Fibroblast of skin of right biceps (primary cell): ENCODE measurements around the gene FHL3.
"Not testable (repeated sequence)": the region's sequence is repeated elsewhere in the genome, so short reads cannot be mapped to it uniquely, and the experiment has no call there.

ENCODE experiments used
- DNase-seq: peaks from one replicate; pipeline ENCODE4 v3.0.0-alpha.2; 2013

Gene FHL3

DNA sequence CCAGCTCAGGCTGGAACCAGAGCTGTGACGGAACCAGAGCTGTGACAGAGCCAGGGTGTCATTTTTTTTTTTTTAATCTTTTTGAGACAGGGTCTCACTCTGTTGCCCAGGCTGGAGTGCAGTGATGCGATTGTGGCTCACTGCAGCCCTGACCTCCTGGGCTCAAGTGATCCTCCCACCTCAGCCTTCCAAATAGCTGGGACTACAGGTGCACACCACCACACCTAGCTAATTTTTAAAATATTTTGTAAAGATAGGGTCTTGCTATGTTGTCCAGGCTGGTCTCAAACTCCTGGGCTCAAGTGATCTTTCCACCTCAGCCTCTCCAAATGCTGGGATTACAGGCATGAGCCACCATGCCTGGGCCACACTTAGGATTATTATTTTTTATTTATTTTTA is 27.7 kb upstream of the FHL3 start:
- not testable (repeated sequence) for DNase-seq

DNA sequence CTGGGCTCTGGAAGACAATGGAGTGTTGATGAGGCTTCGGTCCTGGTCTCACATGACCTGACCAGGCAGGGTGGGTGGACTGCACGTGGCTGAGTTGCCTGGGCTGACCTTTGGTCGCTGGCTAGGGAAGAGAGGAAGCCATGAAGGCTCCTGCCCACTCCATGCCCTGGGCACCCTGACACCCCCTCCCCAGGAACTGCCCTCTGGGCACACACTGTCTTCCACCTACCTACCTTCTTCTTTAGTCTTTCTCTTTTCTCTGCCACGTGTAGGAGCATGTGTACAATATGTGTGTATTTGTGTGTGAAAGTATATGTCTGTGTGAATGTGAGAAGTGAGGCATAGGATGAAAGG is 26.2 kb upstream of the FHL3 start:
- DNase-seq: no peak

DNA sequence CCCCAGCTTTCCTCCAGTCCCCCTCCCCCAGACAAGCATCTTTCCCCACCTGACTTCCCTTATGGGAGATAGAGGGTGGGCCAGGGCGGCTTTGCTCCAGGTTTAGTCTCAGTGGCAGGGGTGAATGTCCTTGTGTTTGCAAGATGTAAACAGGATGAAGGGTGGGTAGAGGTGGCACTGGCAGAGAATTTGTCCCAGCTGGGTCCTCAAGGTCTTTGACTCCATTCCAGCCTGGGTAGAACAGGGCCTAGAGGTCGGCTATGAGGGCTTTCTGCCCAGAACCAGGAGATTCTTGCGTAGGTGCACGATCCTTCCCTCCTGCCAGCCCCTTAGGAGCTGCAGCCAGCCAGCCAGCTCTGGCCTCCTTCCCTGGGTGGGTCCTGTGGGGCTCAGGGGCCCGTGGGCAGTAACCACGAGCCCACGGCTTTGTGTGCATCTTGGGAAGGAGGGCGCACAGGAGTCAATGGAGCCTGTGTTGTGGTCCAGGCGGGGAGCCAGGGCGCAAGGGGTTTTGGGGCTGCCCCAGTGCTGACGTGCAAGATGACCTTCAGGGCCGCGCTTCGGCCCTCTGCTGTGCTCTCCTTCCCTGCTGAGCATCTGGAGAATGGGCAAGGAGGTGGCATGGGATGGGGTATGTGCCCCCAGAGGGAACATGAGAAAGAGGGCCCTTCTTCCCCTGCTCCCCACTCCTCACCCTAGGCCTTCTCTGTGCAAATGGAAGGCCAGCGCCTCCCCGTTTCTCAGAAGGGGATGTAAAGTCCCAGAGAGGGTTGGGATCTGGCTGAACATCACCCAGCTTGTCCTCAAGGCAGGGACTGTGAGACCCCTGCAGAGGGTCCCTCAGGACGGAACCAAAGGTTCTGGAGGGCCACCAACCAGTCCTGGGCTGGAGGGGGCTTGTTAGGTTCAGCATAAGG is 25.5 kb upstream of the FHL3 start:
- no peak for DNase-seq

DNA sequence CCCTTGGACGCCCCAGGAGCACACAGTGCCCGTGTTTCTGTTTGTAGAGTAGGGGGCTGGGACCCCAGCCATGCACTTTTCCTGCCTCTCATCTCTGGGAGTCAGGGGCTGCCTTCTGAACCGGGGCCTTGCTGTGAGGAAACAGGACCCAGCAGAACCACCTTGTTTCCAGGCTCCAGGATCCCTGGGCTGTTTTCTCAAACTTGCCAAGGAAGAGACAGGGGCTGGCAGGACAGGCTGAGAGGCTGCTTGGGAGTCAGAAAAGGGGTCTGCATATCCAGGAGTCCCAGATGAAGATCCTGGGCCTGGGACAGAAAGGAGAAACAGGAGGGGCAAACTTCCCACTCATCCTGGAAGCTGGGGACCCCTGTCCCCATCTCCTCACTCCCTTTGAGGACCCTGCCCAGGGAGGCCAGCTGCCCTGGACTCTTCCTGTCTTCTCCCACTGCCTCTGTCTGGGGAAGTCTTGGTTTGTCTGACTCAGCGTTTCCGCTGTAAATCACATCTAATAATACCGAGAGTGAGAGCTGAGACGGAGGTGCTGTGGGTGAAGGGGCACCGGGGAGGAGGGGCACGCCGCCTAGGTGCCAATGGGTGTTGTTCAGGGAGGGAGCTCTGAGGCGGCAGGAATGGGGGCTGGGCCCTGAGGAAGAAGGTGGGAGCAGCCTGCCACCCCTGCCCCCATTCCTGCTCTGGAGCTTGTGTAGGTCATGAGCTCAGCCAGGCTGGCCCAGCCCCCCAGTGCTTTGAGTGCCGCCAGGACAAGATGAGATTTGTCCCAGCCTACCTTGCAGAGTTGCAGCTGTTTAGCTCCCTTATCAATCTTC is 24.6 kb upstream of the FHL3 start:
- peak; percentile 82 for DNase-seq

DNA sequence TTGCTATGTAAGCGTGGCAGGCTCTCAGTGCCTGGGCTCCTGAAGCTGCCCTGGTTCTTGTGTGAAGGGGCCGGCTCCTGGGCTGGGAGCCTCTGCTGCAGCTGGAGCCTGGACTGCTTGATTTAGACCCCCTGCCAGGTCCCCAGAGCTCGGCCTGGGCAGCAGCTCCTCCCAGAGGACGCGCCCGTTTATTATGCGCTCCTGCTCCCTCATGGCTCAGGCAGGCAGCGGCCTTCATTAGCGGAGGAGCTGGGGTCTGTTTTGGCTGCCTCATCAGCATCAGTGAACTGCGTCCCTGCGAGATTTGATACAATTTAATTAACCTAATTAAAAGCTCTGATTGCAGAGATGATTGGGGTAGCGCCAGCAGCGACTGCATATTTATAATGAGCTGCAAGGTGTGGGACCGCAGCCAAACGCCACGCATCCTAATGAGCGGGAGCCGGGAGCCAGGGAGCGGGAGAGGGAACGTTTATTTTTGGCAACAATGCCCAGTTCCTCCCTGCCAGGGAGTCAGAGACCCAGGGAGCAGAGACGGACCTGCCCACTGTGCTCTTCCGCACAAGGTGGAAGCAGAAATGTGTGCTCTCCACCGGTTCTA is 23.9 kb upstream of the FHL3 start:
- DNase-seq: no peak

DNA sequence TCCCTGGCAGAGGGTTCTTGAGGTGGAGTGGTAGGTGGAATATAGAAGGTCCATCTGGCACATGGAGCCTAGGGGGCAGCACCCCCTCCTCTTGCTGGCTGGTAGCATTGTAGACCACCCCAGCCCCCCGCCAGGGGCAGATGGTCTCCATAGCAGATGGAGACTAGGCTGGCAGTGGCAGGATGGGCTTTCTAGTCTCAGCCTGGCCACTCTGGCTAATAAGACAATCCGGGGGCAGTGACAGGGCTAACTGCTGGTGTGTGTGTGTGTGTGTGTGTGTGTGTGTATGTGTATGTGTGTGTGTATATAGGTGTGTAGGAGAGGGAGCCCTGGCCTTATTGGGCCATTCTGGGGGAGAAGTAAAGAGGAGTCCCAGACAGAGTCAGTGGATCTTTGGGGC is 23.4 kb upstream of the FHL3 start:
- DNase-seq: no peak

DNA sequence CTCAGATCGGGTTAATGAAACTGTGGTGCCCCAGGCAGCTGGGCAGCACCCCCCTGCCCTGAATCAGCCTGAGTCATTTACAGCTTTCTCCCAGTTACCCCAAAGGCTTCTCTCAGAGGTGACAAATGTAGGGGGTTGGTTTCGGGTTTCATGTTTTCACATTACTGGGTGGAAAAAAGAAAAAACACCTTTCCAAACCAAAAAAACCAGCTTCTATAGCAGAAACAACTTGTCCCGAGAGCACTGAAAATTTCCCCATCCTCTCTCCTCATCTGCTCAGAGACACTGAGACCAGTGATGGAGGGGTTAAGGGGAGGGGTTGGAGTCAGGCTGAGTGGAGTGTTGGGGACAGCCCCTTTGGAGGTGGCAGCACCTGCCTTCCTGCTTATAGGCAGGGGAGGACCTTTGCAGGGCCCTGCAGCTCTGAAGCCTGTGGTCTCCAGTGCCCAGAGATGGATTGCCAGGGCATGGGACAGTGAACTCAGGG is 22.8 kb upstream of the FHL3 start:
- no peak for DNase-seq

DNA sequence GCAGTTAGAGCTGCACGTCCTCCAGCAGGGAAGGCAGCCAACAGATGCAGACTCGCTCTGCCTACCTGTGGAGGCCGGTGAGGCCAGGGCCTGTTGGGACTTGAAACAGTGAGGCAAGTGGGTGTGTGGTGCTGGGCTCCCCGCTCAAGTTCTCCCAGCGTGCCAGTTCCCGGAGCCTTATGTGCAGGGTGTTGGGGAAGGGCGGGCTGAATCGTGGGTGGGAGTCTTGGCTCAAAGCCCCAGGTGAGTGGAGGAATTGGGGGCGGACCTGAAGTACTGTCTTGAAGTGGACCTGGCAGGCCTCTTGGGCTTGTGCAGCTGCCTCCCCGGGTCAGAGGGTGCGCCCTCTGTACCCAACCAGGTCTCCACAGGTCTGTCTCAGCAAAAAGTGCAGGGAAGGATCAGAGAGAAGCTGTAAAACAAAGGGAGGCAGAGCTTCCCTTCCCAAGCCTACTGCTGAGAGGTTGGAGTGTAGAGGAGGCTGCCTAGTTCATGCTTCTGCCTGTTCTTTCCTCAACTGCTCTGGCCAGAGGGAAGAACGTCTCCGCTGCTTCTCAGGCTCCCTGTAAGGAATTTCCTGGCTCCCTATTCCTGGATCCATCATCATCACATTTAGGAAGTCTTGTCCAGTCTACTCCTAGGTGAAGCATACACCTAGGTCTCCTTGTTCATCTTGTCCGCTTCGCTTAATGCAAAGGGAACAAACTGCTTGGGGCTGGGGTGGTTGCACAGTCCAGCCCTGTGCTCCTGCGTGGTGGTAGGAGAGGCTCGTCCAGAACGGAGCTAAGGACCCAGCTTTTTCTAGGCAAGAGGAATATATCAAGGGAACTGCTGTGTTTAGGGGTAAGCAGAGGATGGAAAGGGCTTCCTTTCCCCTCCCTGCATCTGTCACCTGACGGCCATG is 22.1 kb upstream of the FHL3 start:
- no peak for DNase-seq

DNA sequence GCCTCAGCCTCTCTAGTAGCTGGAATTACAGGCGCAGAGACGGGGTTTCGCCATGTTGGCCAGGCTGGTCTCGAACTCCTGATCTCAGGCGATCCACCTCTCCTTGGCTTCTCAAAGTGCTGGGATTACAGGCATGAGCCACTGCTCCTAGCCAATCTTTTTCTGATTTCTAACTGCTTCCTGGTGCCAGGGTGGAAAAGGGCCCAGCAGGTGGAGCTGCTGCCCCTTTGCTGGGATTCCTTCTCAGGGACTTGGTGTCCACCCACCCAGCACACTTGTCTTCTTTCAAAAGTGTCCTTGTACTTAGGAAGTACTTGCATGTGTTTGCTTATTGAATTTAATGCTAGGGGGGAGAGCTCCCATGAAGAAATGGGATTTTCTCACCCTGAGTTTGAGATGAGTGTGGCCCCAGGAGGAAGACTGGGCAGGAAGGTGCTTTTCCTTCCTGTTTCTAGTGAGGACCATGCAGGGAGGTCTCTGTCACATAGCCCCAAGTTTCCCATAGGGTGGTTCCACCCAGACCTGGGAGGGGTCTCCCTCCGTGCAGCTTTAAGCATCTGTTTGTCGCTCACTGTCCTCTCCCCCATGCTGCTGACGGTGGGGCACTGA is 21.4 kb upstream of the FHL3 start:
- DNase-seq: peak; percentile 60

DNA sequence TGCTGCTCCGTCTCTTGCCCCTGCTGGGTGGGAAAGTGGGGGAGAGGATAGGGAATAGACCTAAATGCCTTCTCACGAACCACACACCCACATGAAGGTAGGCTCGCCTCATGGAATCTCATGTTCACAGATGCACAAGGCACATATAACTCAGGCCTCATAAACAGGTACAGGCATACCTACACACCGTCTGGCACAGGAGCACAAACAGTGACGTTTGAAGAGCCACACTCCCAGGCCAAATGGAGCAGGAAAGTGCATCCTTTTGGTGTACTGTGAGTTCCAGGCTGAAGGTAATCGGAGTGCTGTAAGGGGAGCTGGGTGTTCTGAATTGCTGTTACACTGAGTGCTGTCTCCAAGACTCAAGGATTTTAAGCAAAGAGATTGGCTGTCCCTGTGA is 20.4 kb upstream of the FHL3 start:
- no peak for DNase-seq

DNA sequence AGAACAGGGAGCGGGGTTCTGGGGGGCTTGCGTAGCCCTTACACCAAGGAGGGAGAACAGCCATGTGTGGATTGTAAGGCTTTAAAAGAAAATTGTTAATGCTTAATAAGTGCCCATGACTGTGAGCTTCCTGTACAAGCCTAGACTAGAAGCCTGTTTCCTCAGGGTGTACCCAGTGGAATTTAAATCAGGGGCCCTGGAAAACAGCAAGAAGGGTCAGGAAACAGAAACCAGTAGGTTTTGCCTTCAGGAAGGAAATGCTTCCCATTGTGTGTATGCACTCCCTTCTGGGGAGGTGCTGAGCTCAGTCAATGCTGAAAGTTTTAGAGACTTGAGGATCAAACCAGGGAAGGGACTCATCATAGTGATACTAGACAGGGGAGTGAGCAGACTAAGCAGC is 19.9 kb upstream of the FHL3 start:
- no peak for DNase-seq

DNA sequence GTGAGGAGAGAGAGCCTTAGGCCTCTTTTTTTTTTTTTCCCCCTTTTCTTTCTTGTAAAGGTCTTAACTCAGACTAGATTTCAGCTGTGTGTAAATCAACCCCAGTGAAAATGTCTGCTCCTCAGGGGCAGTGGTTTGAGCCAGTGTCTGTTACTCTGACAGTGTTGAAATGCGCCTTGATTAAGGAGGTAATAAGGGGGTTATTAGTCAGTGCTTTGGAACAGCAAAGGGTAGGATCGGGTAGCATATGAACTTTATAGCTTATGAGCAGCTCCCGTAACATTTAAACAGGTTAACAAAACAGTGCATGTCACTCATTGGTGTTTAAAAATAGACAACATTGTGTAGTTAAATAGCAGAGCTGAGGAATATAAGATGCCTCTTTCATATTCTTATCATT is 17.5 kb upstream of the FHL3 start:
- no peak for DNase-seq

DNA sequence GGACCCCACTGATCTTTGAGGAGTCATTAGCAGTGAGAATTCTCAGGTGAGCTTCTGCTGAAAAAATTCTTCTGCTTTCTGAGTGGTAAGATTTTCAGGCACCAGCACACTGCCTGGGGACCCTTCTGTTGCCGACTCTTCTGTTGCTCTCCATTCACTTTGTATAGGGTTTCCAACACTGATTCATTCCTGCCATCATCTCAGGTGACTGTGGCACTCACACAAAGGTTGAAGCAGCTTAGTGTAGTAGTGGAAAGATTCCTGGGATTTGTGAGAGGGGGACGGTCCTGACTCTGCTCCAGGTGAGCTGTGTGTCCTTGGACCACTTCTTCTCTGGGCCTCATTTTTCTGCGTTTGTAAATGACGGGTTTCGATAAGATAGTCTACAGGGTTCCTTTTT is 16.7 kb upstream of the FHL3 start:
- DNase-seq: no peak

DNA sequence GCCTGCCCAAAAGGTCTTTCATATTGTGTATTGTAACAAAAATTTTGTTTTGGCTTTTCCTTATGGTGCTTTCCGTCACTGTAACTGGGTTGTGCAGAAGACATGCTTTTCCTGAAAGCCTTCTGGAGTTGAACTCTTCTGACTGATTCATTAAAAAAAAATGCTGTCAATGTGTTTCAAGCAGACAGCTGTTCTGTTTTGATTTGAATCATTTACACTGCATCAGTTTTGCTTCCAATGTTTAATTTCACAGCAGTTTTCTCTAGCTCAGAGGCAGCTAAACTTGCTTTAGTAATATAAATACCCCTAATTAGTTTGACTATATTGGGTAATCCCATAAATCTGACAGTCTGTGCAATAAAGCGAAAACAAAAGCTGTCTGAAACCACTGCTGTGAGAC is 15.1 kb upstream of the FHL3 start:
- no peak for DNase-seq

DNA sequence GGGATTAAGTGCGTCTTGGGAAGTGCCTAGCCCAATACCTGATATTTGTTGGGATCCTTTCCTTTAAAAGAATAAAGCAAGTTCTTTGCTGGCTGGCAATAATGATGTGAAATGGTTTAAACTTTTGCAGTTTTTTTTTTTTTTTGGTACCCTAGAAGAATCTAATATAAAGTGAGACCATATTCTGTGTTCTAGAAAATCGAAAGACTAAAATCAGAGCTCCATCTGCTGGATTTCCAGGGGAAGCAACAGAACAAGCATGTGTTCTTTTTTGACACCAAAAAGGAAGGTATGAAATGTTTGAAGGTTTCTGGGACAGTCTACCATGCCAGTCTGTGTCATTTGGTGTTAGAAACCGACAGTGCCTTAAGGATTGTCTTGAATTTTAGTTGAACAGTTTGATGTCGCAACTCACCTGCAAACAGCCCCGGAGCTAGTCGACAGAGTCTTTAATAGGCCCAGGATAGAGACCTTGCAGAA is 13.6 kb upstream of the FHL3 start:
- DNase-seq: no peak

DNA sequence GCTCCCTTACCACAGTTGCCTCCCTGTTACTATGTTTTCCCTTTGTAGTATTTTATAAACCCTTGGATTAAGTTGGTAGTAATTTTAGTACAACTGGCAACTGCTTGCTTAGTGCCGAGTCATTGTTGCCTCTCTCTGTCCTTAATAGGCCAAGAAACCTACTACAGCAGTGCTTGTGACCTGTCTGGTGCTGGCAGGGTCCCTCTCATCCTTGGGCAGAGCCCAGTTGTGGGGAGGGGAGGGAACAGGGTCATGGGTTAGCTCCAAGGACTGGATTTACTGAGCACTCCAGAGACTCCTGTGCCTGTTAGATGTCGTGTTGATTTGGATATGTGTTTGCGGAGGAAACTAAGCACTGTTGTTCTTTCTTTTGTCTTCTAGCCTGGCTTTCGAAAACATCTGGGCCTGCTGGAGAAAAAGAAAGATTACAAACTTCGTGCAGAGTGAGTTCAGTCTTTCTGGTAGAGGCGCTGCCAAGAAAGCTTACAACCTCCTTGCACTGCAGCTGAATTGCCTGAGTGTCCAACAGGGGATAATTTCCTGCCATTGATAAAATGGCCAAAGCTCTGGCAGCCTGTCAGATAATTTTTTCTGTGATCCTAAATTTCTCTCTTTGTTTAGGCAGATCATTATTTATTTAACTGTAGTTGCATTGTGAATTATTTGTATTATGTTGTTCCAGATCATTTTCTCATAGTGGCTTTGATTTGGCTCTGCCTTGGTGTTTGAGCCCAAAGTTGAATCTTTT is 10.8 kb upstream of the FHL3 start:
- no peak for DNase-seq

DNA sequence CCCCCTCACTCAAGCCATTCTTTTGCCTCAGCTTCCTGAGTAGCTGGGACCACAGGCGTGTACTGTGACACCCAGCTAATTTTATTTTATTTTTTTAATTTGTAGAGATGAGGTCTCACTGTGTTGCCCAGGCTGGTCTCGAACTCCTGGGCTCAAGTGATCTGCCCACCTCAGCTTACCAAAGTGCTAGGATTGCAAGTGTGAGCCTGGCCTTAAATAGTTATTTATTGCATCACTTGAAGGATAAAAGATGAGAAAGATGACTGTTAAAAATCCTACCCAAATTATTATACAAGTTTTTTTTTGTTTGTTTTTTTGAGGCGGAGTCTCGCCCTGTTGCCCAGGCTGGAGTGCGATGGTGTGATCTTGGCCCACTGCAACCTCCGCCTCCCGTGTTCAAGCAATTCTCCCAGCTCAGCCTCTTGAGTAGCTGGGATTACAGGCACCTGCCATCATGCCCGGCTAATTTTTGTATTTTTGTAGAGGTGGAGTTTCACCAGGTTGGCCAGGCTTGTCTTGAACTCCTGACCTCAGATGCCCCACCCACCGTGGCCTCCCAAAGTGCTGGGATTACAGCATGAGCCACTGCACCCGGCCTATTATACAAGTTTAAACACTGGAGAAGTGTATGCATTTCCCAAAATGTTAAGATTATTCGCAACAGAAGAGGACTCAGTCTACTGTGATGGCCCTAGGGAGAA is 9.6 kb upstream of the FHL3 start:
- DNase-seq: no peak

DNA sequence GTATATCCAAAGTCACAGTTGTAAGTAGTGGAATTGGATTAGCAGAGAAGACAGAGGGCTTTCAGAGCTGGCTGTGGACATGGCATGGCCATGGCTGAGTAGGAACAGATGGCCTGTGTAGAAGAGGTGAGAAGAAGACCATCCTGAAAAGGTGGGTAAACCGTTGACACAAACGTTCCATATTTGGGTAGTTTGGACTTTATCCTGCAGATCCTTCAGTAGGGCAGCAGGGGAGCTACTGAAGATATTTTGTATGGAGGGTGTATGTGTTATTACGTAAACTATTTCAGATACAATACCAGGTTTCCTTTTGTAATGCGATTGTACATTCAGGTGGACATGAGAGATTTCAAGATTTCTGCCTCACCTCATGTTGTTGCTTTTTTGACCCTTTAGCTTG is 8.9 kb upstream of the FHL3 start:
- no peak for DNase-seq

DNA sequence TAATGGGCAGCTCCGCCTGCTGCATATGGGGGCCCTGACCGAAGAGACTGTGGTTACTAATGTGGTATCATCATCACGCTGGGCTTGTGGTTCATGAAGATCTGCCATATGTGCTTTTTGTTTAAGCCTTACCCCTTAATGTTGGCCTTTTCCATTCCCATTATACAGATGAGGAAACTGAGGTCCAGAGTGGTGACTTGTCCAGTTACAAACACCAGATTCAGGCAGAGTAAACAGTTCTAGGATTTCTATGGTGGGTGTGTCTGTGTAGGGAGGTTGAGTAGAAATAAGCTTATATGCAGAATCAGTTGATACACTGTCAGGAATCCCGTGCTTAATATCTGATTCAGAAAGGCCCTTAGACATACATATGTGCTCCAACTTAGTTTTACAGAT is 7.9 kb upstream of the FHL3 start:
- DNase-seq: no peak

DNA sequence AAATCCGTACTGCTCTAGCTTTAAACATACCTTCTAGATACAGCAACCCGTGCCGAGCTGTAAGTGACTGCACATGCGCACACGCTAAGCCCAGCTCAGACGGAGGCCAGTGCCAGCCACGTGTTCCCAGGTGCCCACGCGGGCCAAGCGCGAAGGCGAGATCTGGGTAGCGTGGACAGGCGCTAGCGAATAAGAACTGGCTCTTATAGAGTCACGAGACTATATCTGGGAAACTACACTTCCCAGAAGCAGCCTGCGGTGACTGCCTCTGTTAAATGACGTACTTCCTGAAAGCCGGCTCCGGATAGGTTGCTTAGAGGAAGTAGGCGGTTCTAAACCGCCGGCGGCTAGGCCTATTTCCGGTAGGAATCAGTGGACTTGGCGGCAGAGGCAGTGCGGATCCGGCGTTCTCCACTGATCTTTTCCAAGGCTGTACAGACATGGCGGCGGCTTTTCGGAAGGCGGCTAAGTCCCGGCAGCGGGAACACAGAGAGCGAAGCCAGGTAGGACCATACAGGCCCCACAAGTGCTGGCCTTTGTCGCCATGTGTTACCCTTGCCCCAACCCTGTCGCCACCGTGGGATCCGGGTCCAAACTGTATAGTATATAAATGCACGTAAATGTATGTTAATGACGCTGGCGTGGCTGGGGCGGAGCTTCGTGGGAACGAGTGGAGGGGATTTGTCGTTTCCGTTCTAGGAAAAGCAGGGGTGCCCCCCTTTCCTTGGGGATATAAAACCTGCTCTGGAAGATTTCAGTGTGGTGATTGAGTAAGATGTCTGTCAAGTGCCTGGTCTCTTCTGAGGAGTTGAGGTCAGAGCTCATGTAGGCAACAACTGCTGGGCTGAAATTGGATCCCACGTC is 7.3 kb upstream of the FHL3 start, which contains the start of gene UTP11:
TSS of gene UTP11 (plus strand) at position 372 of the 864 bp plus-strand sequence. CDS start at position 441, 69 bp downstream.
- DNase-seq: peak; percentile 100
